Heart left ventricle (tissue), 13 donors: ENCODE data around the gene MARCO.

ENCODE experiments used
- CTCF ChIP-seq, 12 donors: fragments of 200-600 bp; sonication (generic) in 4 of 12; IDR thresholded peaks; one replicate each; pipeline versions ENCODE4 v1.5.0 to v1.8.0; 2018 to 2022; ENCODE audit warnings: antibody characterized with exemption in 12 of 12, mild to moderate bottlenecking in 5 of 12
- POLR2A ChIP-seq, 2 donors: fragments of 450-650 bp; IDR thresholded peaks; one replicate each; pipeline ENCODE4 v1.6.1; 2017; ENCODE audit warnings: antibody characterized with exemption in 2 of 2, mild to moderate bottlenecking in 2 of 2, moderate library complexity in 2 of 2
- donor health status: ischemic (EF 13 %, LVEDD 7.1; RV severe dilation, severe dysfunction).
- donor health status: DM: no; HTN: yes; CAD: no.
- donor health status: DM: no; HTN: no; CAD: no.
- donor health status: ischemic (EF 25% LVEDD 6.9; RV normal size, moderate dysfunction).
- donor health status: ischemic (EF 25% LVEDD 5.7; RV mildly dilated, moderate dysfunction).
- donor health status: ischemic (EF 35%, LVEDD 5.7; RV mildly dilated, moderate dysfunction).
- donor health status: nonischemic (EF 11% LVEDD 7.7; RV severe dilation, severe dysfunction).
- donor health status: DM: yes; HTN: yes; CAD: no.
- donor health status: PGD.
- donor health status: ischemic (EF 29% LVEDD 5.4; RV normal size, mild dysfunction).
- donor health status: nonischemic (EF 23%, LVEDD 6.1; RV moderate dilation, normal function).

GRCh38 chr2:118893100-118893499, 48.9 kb upstream of the MARCO start:
- TF ChIP-seq CTCF (IDR thresholded peaks at IDR 0.05) (no peak), POLR2A (IDR thresholded peaks at IDR 0.05) (no peak)
